ENCODE measurements around the gene PACSIN3. TPM values are rescaled to one million over a fixed set of nuclear protein-coding genes. Genes with fewer than 3 reads are reported as not detected.

Gene PACSIN3
- total RNA-seq, 4 donors from 2014 or later: 129 to 369 (median 205) TPM

- in situ Hi-C loops (cut with MboI; ENCODE audit: low sequenced_read_pairs in 4 of 4) (no loop called here), intact Hi-C loops (cut with DNase I; ENCODE audit: low total_unique reads) (no loop called here)
- Histone ChIP-seq H3K27me3 (no peaks in the 10 kb centered on the region), H3K27ac (no peak overlapping the region), H3K4me1 (peaks cover 3 to 6% of the 10 kb centered on the region in 2 donors), H3K4me3 (no peak overlapping the region), H3K9me3 (no peaks in the 10 kb centered on the region), H3K36me3 (no peaks in the 10 kb centered on the region)
- no peak for ATAC-seq
- DNase-seq: no peak
- TF ChIP-seq CTCF (IDR thresholded peaks at IDR 0.05 in 4 of 5, conservative IDR thresholded peaks at IDR 0.05 in 1 of 5): no peak
Measured at GRCh38 chr11:47139878-47140277, 46.4 kb downstream of the PACSIN3 start.

GRCh38 chr11:47137476-47137875, 48.8 kb downstream of the PACSIN3 start:
- intact Hi-C loops (cut with DNase I; ENCODE audit: low total_unique reads): no loop called here
- Histone ChIP-seq H3K4me1 (peaks cover 0 to 1% of the 10 kb centered on the region in 2 donors), H3K27ac (no peak overlapping the region), H3K9me3 (no peaks in the 10 kb centered on the region), H3K36me3 (no peaks in the 10 kb centered on the region), H3K27me3 (no peaks in the 10 kb centered on the region), H3K4me3 (no peak overlapping the region)
- TF ChIP-seq CTCF (IDR thresholded peaks at IDR 0.05 in 4 of 5, conservative IDR thresholded peaks at IDR 0.05 in 1 of 5) (no peak), POLR2A (IDR thresholded peaks at IDR 0.05) (no peak)
- ATAC-seq (no peak), DNase-seq (no peak)
- in situ Hi-C loops (cut with MboI; ENCODE audit: low sequenced_read_pairs in 4 of 4): no loop called here

- H3K4me3 ChIP-seq: no peak overlapping the region
- H3K36me3 ChIP-seq: no peaks in the 10 kb centered on the region
- TF ChIP-seq POLR2A (IDR thresholded peaks at IDR 0.05) (no peak), CTCF (IDR thresholded peaks at IDR 0.05 in 4 of 5, conservative IDR thresholded peaks at IDR 0.05 in 1 of 5) (no peak)
- H3K9me3 ChIP-seq: no peaks in the 10 kb centered on the region
- no peak for ATAC-seq
- in situ Hi-C loops (cut with MboI; ENCODE audit: low sequenced_read_pairs in 4 of 4): no loop called here
- no peaks in the 10 kb centered on the region for H3K4me1 ChIP-seq
- no peak overlapping the region for H3K27ac ChIP-seq
- intact Hi-C loops (cut with DNase I; ENCODE audit: low total_unique reads): no loop called here
- no peak for DNase-seq
- H3K27me3 ChIP-seq: no peaks in the 10 kb centered on the region
Measured at GRCh38 chr11:47136921-47137320, 49.3 kb downstream of the PACSIN3 start.

GRCh38 chr11:47136327-47136726, 49.9 kb downstream of the PACSIN3 start:
- in situ Hi-C loops (cut with MboI; ENCODE audit: low sequenced_read_pairs in 4 of 4): no loop called here
- Histone ChIP-seq H3K9me3 (no peaks in the 10 kb centered on the region), H3K4me3 (no peak overlapping the region), H3K36me3 (no peaks in the 10 kb centered on the region), H3K4me1 (no peaks in the 10 kb centered on the region), H3K27ac (no peak overlapping the region), H3K27me3 (no peaks in the 10 kb centered on the region)
- ATAC-seq: no peak
- TF ChIP-seq CTCF (IDR thresholded peaks at IDR 0.05 in 4 of 5, conservative IDR thresholded peaks at IDR 0.05 in 1 of 5) (no peak), POLR2A (IDR thresholded peaks at IDR 0.05) (no peak)
- intact Hi-C loops (cut with DNase I; ENCODE audit: low total_unique reads): no loop called here
- no peak for DNase-seq

GRCh38 chr11:47132981-47133380, 53.3 kb downstream of the PACSIN3 start:
- Histone ChIP-seq H3K27me3 (no peaks in the 10 kb centered on the region), H3K27ac (no peak overlapping the region), H3K4me1 (no peaks in the 10 kb centered on the region), H3K36me3 (no peaks in the 10 kb centered on the region), H3K9me3 (no peaks in the 10 kb centered on the region), H3K4me3 (no peak overlapping the region)
- TF ChIP-seq CTCF (IDR thresholded peaks at IDR 0.05 in 4 of 5, conservative IDR thresholded peaks at IDR 0.05 in 1 of 5) (no peak), POLR2A (IDR thresholded peaks at IDR 0.05) (no peak)
- intact Hi-C loops (cut with DNase I; ENCODE audit: low total_unique reads) (no loop called here), in situ Hi-C loops (cut with MboI; ENCODE audit: low sequenced_read_pairs in 4 of 4) (no loop called here)
- ATAC-seq: no peak
- no peak for DNase-seq
